ENCODE measurements around the gene PRKN. TPM values are rescaled to one million over a fixed set of nuclear protein-coding genes. Genes with fewer than 3 reads are reported as not detected.
A peak's percentile ranks its signal among the peaks of the same experiment; 100 is the strongest.

The PRKN gene
- total RNA-seq, 2 experiments from 2014 or later = 0.63 TPM; not detected in 1

DNA sequence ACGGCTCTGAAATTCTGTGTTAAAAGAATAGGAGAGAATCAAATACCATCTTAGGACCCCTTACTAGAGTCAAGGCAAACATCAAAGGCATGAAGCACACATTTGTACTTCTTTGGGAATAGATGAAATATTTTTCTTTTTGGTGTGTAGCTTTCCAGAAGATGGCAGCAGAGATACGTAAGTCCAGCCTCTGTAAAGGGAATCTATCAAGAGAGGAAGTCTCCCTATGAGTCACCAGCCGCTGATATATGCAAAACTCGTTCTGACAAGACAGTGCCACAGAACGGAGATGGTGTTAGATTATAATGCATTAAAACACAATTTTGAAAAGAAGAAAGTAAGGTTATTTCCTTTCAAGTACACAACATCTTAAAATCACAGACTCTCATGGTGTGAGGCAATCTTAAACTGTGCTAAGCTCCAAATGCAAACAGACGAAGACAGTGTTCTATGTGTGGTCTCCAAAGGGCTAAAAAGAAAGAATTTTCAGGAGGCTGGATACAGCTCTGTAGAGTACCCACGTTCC lies 1333.7 kb downstream of the PRKN start:
- Mint-ChIP-seq H3K4me3 (no peak overlapping the region), H3K9me3 (ENCODE audit: insufficient read depth) (no peaks in the 10 kb centered on the region), H3K27ac (no peak overlapping the region), H3K4me1 (ENCODE audit: low read depth) (no peaks in the 10 kb centered on the region), H3K36me3 (ENCODE audit: low read depth) (no peaks in the 10 kb centered on the region), H3K27me3 (ENCODE audit: low read depth) (peaks cover 8% of the 10 kb centered on the region)
- CTCF ChIA-PET = interaction anchor here (1.0 to 2.0 kb wide), 8 partner anchors 9 to 463 kb away, joined by 3 to 10 read pairs (median 4); no protein-coding TSS in a partner anchor
- POLR2A ChIA-PET = no interaction called here
- DNase-seq (peak; percentile 83), ATAC-seq (peak; percentile 100)

DNA sequence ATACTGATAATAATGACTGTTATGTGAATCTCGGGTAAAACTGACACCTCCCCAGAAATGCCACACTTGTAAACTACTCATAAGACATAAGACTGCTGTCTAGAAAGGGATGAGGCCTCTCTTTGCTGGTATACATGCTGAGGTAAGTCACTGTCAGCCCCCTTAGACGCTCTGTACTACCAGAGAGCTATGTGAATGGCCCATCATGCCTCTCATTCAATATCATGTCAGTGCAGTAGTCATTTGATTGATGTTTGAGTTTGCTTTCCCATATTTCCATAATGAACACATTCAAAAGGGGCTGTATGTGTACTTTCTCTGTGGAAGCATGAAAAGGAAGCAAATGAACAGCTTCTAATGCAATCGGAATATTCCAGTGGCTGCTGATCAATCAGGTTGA lies 1334.3 kb downstream of the PRKN start:
- ChIA-PET POLR2A (no interaction called here), CTCF (interaction anchor here (1.1 to 2.0 kb wide), 5 partner anchors 8 to 462 kb away, joined by 3 to 10 read pairs (median 6); no protein-coding TSS in a partner anchor)
- ATAC-seq (no peak), DNase-seq (no peak)
- H3K9me3 Mint-ChIP-seq (ENCODE audit: insufficient read depth) = no peaks in the 10 kb centered on the region
- no peak overlapping the region for H3K27ac Mint-ChIP-seq
- no peak overlapping the region for H3K4me3 Mint-ChIP-seq
- H3K4me1 Mint-ChIP-seq (ENCODE audit: low read depth) = no peaks in the 10 kb centered on the region
- peaks cover 6% of the 10 kb centered on the region for H3K27me3 Mint-ChIP-seq (ENCODE audit: low read depth)
- no peaks in the 10 kb centered on the region for H3K36me3 Mint-ChIP-seq (ENCODE audit: low read depth)

DNA sequence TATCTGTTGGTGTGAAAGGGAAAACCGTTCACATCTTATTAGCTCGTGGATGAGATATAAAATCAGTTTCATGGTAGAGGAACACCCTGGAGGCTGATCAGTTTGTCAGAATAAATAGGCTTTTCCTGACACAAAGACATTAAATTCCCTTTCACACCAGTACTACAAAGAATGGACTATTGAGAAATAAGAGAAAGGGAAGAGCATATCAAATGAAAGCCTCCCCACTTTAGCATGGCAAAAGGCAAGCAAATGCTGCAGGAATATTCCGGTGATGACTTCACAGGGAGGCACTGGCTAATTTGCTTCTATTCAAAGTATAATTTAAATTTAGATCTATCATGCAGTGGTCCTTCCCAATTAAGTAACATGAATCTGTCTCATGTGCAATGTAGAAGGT lies 1337.8 kb downstream of the PRKN start:
- Mint-ChIP-seq H3K27ac (no peak overlapping the region), H3K27me3 (ENCODE audit: low read depth) (no peaks in the 10 kb centered on the region), H3K4me3 (no peak overlapping the region), H3K4me1 (ENCODE audit: low read depth) (no peaks in the 10 kb centered on the region), H3K9me3 (ENCODE audit: insufficient read depth) (no peaks in the 10 kb centered on the region), H3K36me3 (ENCODE audit: low read depth) (no peaks in the 10 kb centered on the region)
- ChIA-PET POLR2A (no interaction called here), CTCF (no interaction called here)
- DNase-seq (no peak), ATAC-seq (no peak)

DNA sequence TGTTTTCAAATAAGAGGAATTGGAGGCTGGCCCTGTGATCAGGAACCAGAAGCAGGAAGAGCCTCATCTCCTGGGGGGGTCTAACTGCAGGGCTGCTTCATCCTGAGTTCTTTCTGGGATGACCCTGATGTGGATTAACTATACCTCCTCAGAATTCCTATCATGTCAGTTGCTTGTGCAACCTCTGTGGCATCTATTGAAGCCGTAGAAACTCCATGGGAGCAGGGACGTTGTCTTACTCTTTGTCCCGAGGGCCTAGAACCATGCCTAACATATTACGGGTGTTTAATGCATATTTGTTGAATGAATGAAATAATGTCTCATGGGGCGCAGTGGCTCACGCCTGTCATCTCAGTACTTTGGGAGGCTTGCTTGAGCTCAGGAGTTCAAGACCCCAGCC lies 1343.6 kb downstream of the PRKN start:
- H3K27ac Mint-ChIP-seq = no peak overlapping the region
- DNase-seq = no peak
- H3K9me3 Mint-ChIP-seq (ENCODE audit: insufficient read depth) = no peaks in the 10 kb centered on the region
- no peaks in the 10 kb centered on the region for H3K36me3 Mint-ChIP-seq (ENCODE audit: low read depth)
- H3K4me3 Mint-ChIP-seq = no peak overlapping the region
- H3K4me1 Mint-ChIP-seq (ENCODE audit: low read depth) = no peaks in the 10 kb centered on the region
- ATAC-seq = no peak
- ChIA-PET CTCF (no interaction called here), POLR2A (no interaction called here)
- H3K27me3 Mint-ChIP-seq (ENCODE audit: low read depth) = no peaks in the 10 kb centered on the region

DNA sequence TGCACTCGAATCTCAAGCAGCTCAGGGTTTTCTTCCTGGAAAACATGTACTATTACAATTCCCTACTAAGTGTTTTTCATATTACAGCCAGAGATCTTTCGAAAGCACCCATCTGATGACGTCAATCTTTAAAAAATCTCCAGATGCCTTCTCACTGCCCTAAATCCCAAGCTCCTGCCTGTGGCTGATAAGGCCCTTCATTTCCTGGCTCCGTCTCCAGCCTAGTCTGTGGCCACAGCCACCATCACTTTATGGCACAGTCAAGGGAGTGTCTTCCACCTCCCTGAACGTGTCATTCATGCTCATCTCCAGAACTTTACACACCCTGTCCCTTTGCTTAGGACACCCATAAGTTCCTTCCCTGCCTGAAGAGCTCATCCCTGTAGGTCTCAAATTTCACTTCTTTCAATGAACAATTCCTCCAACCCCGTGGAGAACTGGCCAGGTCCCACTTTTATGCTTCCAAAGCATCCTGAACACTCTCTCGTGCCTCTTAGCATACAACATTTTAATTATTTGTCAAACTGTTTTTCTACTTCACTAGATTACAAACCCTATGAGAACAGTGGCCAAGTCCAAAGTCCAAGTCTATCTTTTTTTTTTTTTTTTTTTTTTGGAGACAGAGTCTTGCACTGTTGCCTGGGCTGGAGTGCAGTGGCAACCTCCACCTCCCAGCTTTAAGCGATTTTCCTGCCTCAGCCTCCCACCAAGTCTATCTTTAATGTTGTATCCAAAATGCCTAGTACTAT lies 1347.6 kb downstream of the PRKN start:
- Mint-ChIP-seq H3K27me3 (ENCODE audit: low read depth) (no peaks in the 10 kb centered on the region), H3K4me1 (ENCODE audit: low read depth) (no peaks in the 10 kb centered on the region), H3K36me3 (ENCODE audit: low read depth) (no peaks in the 10 kb centered on the region), H3K27ac (no peak overlapping the region), H3K4me3 (no peak overlapping the region), H3K9me3 (ENCODE audit: insufficient read depth) (no peaks in the 10 kb centered on the region)
- POLR2A ChIA-PET = no interaction called here
- DNase-seq = no peak
- ATAC-seq = no peak
- CTCF ChIA-PET = interaction anchor here (1.4 to 1.8 kb wide), 2 partner anchors 9 to 449 kb away, joined by 6 to 9 read pairs; no protein-coding TSS in a partner anchor

DNA sequence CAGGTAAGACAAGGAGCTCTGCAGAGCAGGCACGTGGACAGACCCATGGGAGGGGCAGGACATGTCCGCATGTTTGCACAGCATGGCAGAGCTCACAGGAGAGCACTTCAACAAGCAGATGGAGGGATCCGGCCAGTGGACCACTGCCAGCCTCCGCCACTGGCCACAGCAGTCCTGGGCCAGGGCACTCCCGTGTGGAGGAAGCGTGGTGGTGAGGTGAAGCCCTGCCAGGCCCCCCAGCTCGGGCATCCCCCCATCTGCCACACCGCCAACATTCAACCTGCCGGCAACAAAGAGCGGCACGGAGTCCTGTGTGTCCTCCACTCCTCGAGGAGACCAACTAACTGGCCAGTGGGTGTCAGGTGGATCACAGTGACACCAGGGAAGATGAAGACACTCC lies 1349.5 kb downstream of the PRKN start:
- DNase-seq = no peak
- Mint-ChIP-seq H3K9me3 (ENCODE audit: insufficient read depth) (no peaks in the 10 kb centered on the region), H3K27me3 (ENCODE audit: low read depth) (no peaks in the 10 kb centered on the region), H3K4me3 (no peak overlapping the region), H3K27ac (no peak overlapping the region), H3K36me3 (ENCODE audit: low read depth) (no peaks in the 10 kb centered on the region), H3K4me1 (ENCODE audit: low read depth) (no peaks in the 10 kb centered on the region)
- ATAC-seq = no peak
- CTCF ChIA-PET = interaction anchor here (1.3 kb wide), 1 partner anchor 447 kb away, joined by 3 read pairs; no protein-coding TSS in a partner anchor
- POLR2A ChIA-PET = no interaction called here

DNA sequence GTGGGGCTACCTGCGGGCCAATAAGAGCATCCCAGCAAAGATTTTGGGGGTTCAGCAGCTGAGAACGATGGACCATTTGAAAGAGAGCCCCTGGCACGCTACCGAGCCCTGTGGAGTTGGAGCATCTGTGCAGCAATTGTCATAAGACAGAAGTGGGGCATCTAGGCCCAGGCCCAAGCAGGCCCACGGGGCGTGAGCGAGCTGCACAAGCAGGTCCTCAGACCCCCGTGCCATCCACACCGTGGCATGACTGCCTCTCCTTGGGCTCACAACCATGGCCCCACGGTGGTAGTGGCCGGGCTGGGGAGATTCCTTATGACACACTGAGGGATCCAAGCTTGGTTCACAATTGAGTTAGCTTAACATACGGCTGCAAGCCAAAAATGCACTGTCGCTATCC lies 1350.5 kb downstream of the PRKN start:
- CTCF ChIA-PET = interaction anchor here (1.3 kb wide), 1 partner anchor 446 kb away, joined by 3 read pairs; no protein-coding TSS in a partner anchor
- H3K36me3 Mint-ChIP-seq (ENCODE audit: low read depth) = no peaks in the 10 kb centered on the region

DNA sequence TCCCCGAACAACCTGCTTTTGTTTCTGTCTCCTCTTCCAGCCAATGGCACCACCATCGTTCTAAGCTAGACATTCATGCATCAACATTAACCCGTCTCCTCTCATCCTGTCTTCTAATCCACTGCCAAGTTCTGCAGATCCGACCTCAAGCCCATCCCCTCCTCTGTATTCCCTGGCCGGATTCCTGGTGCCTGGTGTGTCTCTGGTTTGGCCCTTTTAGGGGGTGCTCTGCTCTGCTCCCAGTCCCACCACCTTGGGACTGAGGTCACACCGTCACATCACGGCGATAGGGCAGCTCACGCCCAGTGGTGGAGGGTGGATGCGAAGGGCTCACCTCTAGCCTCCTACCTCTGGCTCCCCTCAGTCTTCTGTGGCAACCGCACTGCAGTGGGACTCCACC lies 1351.2 kb downstream of the PRKN start:
- POLR2A ChIA-PET = no interaction called here
- H3K27me3 Mint-ChIP-seq (ENCODE audit: low read depth) = no peaks in the 10 kb centered on the region
- H3K9me3 Mint-ChIP-seq (ENCODE audit: insufficient read depth) = no peaks in the 10 kb centered on the region
- no peaks in the 10 kb centered on the region for H3K4me1 Mint-ChIP-seq (ENCODE audit: low read depth)
- no peaks in the 10 kb centered on the region for H3K36me3 Mint-ChIP-seq (ENCODE audit: low read depth)
- no peak for DNase-seq
- no peak for ATAC-seq
- CTCF ChIA-PET = no interaction called here
- no peak overlapping the region for H3K4me3 Mint-ChIP-seq
- no peak overlapping the region for H3K27ac Mint-ChIP-seq

More for the DNA sequence above, 1350.5 kb downstream of the PRKN start:
- Mint-ChIP-seq H3K4me3 (no peak overlapping the region), H3K9me3 (ENCODE audit: insufficient read depth) (no peaks in the 10 kb centered on the region), H3K27me3 (ENCODE audit: low read depth) (no peaks in the 10 kb centered on the region), H3K27ac (no peak overlapping the region), H3K4me1 (ENCODE audit: low read depth) (no peaks in the 10 kb centered on the region)
- POLR2A ChIA-PET = no interaction called here
- ATAC-seq = no peak
- DNase-seq = no peak

DNA sequence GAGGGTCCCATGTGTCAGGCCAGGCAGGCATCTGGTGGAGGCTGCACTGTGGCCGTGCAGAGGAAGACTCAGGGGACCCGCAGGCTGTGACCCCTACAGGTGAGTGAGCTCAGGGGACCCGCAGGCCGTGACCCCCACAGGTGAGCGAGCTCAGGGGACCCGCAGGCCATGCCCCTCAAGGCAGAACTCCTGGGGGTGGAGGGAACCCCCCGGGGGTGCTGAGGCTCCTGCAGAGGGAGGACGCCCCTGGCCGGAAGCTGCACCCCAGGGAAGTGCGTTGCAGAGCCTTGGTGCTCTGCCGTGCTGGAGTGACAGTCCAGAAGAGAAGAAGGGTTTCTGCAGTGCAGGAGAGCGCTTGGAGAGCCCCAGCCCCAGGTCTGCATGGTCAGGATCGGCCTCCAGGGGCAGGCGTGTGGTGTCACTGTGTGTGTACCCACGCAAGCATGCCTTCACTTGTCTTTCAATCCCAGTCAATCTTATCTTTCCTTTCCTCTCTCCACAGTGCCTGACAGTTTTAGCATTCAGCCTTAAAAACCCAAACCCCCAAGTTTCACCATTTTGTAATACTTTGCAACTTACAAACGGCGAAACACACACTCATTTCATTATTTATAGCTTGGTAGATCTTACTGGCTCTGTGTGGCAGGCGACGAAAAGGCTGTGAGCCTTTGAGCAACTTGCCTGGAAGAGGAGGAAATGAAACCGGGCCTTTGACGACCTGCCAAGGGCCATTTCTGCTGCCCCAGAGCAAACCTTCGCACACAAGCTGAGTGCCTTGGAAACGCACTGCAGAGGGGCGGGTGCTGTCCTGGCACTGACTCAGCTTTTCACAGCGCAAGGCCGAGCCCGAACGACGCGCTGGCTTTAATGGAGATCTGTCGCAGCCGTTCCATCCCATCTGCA lies 1352.3 kb downstream of the PRKN start:
- no peaks in the 10 kb centered on the region for H3K27me3 Mint-ChIP-seq (ENCODE audit: low read depth)
- POLR2A ChIA-PET = no interaction called here

DNA sequence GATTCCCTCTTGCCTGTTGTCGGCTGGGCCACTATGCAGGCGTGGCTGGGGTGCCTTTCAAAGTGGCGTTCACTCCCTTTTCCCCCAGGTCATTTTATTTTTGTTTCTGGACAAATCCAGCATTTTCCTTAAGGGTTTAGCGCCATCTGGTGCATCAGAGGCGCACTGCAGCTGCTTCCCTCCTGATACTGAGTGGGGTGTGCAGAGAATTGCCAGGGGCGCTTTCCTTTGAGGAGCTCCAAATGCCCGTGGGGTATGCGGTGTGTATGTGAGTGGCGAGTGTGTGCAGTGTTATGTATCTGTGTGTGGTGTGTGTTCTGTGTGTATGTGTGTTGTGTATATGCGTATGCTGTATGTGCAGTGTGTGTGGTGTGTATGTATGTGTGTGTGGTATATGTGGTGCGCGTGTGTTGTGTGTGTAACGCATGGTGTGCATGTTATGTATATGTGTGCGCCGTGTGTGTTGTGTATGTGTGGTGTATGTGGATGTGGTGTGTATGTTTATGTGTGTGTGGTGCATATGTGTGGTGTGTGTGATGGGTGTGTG lies 1353.6 kb downstream of the PRKN start:
- ATAC-seq (peak; percentile 38), DNase-seq (peak; percentile 63)
- CTCF ChIA-PET = interaction anchor here (0.5 to 5.9 kb wide), 23 partner anchors 11 to 855 kb away, joined by 3 to 179 read pairs (median 4); partner anchors contain the start of gene MAP3K4
- Mint-ChIP-seq H3K27me3 (ENCODE audit: low read depth) (no peaks in the 10 kb centered on the region), H3K27ac (no peak overlapping the region), H3K36me3 (ENCODE audit: low read depth) (no peaks in the 10 kb centered on the region), H3K4me3 (no peak overlapping the region), H3K4me1 (ENCODE audit: low read depth) (no peaks in the 10 kb centered on the region), H3K9me3 (ENCODE audit: insufficient read depth) (no peaks in the 10 kb centered on the region)
- POLR2A ChIA-PET = interaction anchor here (0.6 kb wide), 1 partner anchor 120 kb away, joined by 3 read pairs; no protein-coding TSS in a partner anchor

More for the DNA sequence above, 1352.3 kb downstream of the PRKN start:
- Mint-ChIP-seq H3K36me3 (ENCODE audit: low read depth) (no peaks in the 10 kb centered on the region), H3K27ac (no peak overlapping the region), H3K4me3 (no peak overlapping the region), H3K4me1 (ENCODE audit: low read depth) (no peaks in the 10 kb centered on the region), H3K9me3 (ENCODE audit: insufficient read depth) (no peaks in the 10 kb centered on the region)
- ATAC-seq = no peak
- DNase-seq = no peak
- CTCF ChIA-PET = interaction anchor here (1.5 to 5.9 kb wide), 2 partner anchors 444 to 642 kb away, joined by 5 to 179 read pairs; no protein-coding TSS in a partner anchor

DNA sequence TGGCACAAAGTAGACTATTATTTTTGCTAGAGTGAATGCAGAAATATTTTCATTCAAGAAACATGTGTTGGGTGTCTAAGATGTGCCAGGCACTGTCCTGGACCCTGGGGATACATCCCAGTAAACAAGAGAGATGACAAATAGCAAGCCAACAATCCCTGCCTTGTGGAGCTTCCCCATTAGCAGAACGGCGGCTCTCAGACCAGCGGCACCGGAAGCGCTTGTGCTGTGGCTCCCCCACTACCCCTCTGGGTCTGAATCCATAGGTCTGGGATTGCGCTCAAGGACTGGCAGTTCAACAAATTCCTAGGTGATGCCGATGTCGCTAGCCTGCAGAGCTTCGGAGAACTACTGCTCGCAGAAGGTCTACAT lies 1355.2 kb downstream of the PRKN start:
- Mint-ChIP-seq H3K36me3 (ENCODE audit: low read depth) (no peaks in the 10 kb centered on the region), H3K27me3 (ENCODE audit: low read depth) (no peaks in the 10 kb centered on the region), H3K27ac (no peak overlapping the region), H3K4me1 (ENCODE audit: low read depth) (no peaks in the 10 kb centered on the region), H3K4me3 (no peak overlapping the region), H3K9me3 (ENCODE audit: insufficient read depth) (no peaks in the 10 kb centered on the region)
- DNase-seq (no peak), ATAC-seq (no peak)
- ChIA-PET CTCF (interaction anchor here (0.5 to 5.9 kb wide), 7 partner anchors 220 to 1396 kb away, joined by 3 to 179 read pairs (median 4); no protein-coding TSS in a partner anchor), POLR2A (no interaction called here)

Data from activated CD8-positive, alpha-beta T cell treated with anti-CD3 and anti-CD28 coated beads, Interleukin-2, amount 10 ng/mL, durations not matched to agents 7 days and 5 days (primary cell).